Hematopoietic multipotent progenitor cell (in vitro differentiated cells): Measurements from ENCODE around the gene NTMT2. TPM values are rescaled to one million over a fixed set of nuclear protein-coding genes. Genes with fewer than 3 reads are reported as not detected.

Experiments
- DNase-seq, 3 donors: peaks; one replicate each; pipeline ENCODE4 v3.0.0-alpha.2; 2011 to 2015; ENCODE audit warnings: low read depth in 2 of 3, low spot score in 2 of 3
- small RNA-seq: library from RNA; depleted of rRNA; stranded (forward); fragments of <200 nt; gene quantifications from one replicate; pipeline ENCODE3, GENCODE V24; 2012
- total RNA-seq: library from RNA; depleted of rRNA; stranded (reverse); fragments of >200 nt; gene quantifications from one replicate; pipeline ENCODE4 v1.2.3, GENCODE V29; 2012

NTMT2 gene
- total RNA-seq, 1 donor: not detected

GRCh38 chr1:170203693-170204092 is 57.9 kb downstream of the NTMT2 start:
- no peak for DNase-seq

- no peak for DNase-seq
Measured at GRCh38 chr1:170204121-170204520, 58.4 kb downstream of the NTMT2 start.

DNA sequence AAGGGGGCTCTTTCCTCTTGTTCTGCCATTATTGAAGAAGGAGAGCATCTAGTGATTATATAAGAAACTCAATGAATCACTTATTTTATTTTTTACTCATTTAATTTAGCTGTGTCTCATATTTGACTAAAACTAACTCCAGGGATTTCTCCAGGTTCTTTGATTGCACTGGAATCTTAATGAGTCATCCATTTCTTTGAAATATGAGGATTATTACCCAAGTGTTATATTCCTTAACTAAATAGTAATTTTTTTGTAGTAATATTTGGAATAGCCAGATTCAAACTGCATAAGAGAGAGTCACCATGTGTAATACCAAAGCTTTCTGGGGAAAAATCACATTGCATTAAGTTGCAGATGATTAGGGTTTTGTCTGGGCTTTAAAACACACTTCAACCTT is 59.5 kb downstream of the NTMT2 start:
- DNase-seq: no peak

- no peak for DNase-seq
Measured at GRCh38 chr1:170209125-170209524, 63.4 kb downstream of the NTMT2 start.

GRCh38 chr1:170210142-170210541 is 64.4 kb downstream of the NTMT2 start:
- DNase-seq: no peak

GRCh38 chr1:170213596-170213995 is 67.8 kb downstream of the NTMT2 start:
- DNase-seq: no peak

DNA sequence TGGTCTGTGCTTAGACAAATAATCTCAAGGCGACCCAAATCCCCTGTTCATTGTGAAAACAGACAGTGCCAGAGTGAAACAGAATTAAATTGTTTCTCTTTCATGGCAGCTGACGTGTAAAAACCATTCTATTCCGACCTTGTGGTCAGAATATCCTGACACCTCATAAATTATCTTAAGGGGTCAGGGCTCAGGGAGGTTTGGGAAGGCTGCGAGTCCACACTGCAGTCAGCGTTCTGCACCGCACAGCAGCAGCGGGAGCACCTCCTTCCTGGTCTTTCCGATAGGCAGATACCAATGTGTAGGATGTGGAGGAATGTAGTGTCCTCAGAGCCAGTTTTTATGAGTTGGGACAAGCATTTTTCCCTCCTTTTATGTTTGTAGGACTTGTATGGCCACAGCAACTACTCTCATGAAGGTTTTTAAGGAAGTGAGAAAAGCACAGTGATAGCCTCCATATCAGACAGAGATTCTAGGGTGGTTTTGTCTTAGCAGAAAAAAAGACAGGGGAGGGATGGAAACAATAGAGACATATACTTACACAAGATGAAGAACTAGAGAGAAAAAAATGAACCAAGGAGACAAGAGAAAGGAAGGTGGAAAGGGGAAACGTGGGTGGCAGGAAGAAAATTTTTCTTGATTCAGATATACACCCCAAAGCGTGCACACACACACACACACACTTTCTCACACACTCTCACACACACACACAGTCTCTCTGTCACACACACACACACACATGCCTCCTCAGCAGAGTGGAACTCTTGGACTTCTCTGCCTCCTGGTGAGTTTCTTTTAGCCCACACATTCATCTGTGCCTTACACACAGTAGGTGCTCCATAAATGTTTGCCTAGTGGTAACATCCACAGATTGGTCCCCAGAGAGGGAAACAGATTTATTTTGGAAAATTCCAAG is 68.6 kb downstream of the NTMT2 start:
- no peak for DNase-seq

GRCh38 chr1:170215072-170215885 is 69.5 kb downstream of the NTMT2 start:
- DNase-seq: no peak

- no peak for DNase-seq
Measured at GRCh38 chr1:170217517-170218256, 71.9 kb downstream of the NTMT2 start.

DNA sequence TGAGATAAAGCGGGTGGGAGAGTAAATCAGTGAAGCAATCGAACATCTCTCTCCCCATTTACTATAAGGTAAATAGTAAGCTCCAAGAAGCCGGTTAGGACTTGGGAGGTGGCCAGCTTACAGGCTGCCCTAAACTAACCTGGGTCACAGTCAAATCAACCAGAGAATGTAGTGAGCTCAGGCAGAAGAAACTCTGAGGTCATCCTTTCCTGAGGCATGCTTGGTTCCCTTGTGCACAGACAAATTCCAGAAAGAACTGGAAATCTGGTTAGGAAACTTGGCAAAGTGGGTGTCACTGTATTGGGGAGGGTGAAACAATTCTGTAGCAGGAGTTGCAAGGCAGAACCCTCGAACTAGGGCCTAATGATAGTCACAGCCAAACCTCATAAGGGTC is 72.5 kb downstream of the NTMT2 start:
- DNase-seq: no peak

Small RNA genes lying within 50 kb of the gene (small RNA-seq; reads per million reads assigned to genes)
- gene MIR3119-2: not detected

Other genes starting within 250 kb of the NTMT2 start
- 14.5 TPM for gene KIFAP3, start 71.3 kb upstream of the NTMT2 start, total RNA-seq